Natural killer cell (primary cell): ENCODE data around the gene CSNK1G2. TPM values are rescaled to one million over a fixed set of nuclear protein-coding genes. Genes with fewer than 3 reads are reported as not detected.

ENCODE experiments used
- ATAC-seq, 3 donors: fragments of 150-1000 bp in 2 of 3; fragments of 200-7000 bp in 1 of 3; cut with Tn5 transposase; 1 replicate in 1 of 3; 2 replicates in 2 of 3; pipeline ENCODE4 v1.10.0; 2021; ENCODE audit warnings: mild to moderate bottlenecking in 2 of 3, moderate library complexity in 2 of 3
- DNase-seq, 2 donors: peaks; one replicate each; pipeline versions ENCODE4 v3.0.0 to v3.0.0-alpha.2; 2013 to 2021; ENCODE audit warnings: mixed read lengths in 1 of 2
- H3K27ac ChIP-seq: one replicate; pipeline ENCODE4 v1.5.1; 2013; ENCODE audit warnings: mild to moderate bottlenecking, low read length
- H3K27me3 ChIP-seq: one replicate; pipeline ENCODE4 v1.6.1; 2013; ENCODE audit warnings: low read length; ENCODE audit not compliant: control insufficient read depth, insufficient read depth
- H3K36me3 ChIP-seq: one replicate; pipeline ENCODE4 v1.6.1; 2013; ENCODE audit warnings: low read length; ENCODE audit not compliant: control insufficient read depth, insufficient read depth
- H3K4me1 ChIP-seq: one replicate; pipeline ENCODE4 v1.6.1; 2013; ENCODE audit warnings: low read length; ENCODE audit not compliant: control insufficient read depth, insufficient read depth
- H3K4me3 ChIP-seq: one replicate; pipeline ENCODE4 v1.5.1; 2013; ENCODE audit warnings: low read length
- H3K9me3 ChIP-seq: one replicate; pipeline ENCODE4 v1.6.1; 2013; ENCODE audit warnings: low read length; ENCODE audit not compliant: control insufficient read depth, insufficient read depth
- H3K27ac Mint-ChIP-seq, 2 donors: one replicate each; pipeline ENCODE4 v1.8.0; 2022; ENCODE audit warnings: mild to moderate bottlenecking in 2 of 2, mixed read lengths in 2 of 2, moderate library complexity in 1 of 2
- H3K27me3 Mint-ChIP-seq, 2 donors: one replicate each; pipeline ENCODE4 v1.8.0; 2022; ENCODE audit warnings: low read depth in 2 of 2, mixed read lengths in 2 of 2
- H3K36me3 Mint-ChIP-seq: one replicate; pipeline ENCODE4 v1.8.0; 2022; ENCODE audit warnings: mixed read lengths
- H3K4me1 Mint-ChIP-seq, 2 donors: one replicate each; pipeline ENCODE4 v1.8.0; 2022; ENCODE audit warnings: mixed read lengths in 2 of 2
- H3K4me3 Mint-ChIP-seq: one replicate; pipeline ENCODE4 v1.8.0; 2022; ENCODE audit warnings: mild to moderate bottlenecking, moderate library complexity, mixed read lengths
- H3K9me3 Mint-ChIP-seq, 2 donors: one replicate each; pipeline ENCODE4 v1.8.0; 2022; ENCODE audit warnings: mixed read lengths in 2 of 2
- CTCF ChIP-seq: fragments of 200-600 bp; IDR thresholded peaks from one replicate; pipeline ENCODE4 v1.8.0; 2022; ENCODE audit warnings: antibody characterized with exemption
- WGBS: methylation state at CpG from one replicate; pipeline ENCODE4 v1.1.7; 2013; ENCODE audit warnings: missing lambda C conversion rate; ENCODE audit not compliant: insufficient coverage; 5-methylcytosine and 5-hydroxymethylcytosine counted together
- intact Hi-C: fragments of 100-400 bp; cut with micrococcal nuclease; formaldehyde crosslinking; loops from one replicate; pipeline ENCODE4 v1.14.2; 2022
- total RNA-seq, 4 donors: library from RNA; stranded (reverse); fragments of 120-200 nt in 1 of 4; gene quantifications; one replicate each; pipeline versions ENCODE4 v1.2.3 to v1.2.4, GENCODE V29; 2013 to 2022

CSNK1G2 gene
- total RNA-seq, 3 donors from 2014 or later (not counting 1 experiment from before 2014, with no cell fraction given) = 138 to 143 (median 139) TPM

- no peak for ATAC-seq
Measured at GRCh38 chr19:1917926-1918325, 23.0 kb upstream of the CSNK1G2 start.

GRCh38 chr19:1918975-1919374 lies 22.0 kb upstream of the CSNK1G2 start:
- Histone ChIP-seq H3K27me3 (no peaks in the 10 kb centered on the region), H3K27ac (no peak overlapping the region), H3K36me3 (peaks cover 20% of the 10 kb centered on the region), H3K9me3 (no peaks in the 10 kb centered on the region), H3K4me3 (no peak overlapping the region), H3K4me1 (peaks cover 4% of the 10 kb centered on the region)
- Mint-ChIP-seq H3K36me3 (no peaks in the 10 kb centered on the region), H3K4me1 (peaks cover 0 to 7% of the 10 kb centered on the region in 2 donors), H3K27ac (no peak overlapping the region), H3K9me3 (no peaks in the 10 kb centered on the region), H3K4me3 (no peak overlapping the region), H3K27me3 (no peaks in the 10 kb centered on the region)
- no peak for TF ChIP-seq CTCF
- ATAC-seq = no peak
- intact Hi-C loops = no loop called here
- DNase-seq = no peak
- 96% methylated on average over 28 of the region's 28 CpGs for WGBS

More at GRCh38 chr19:1917926-1918325, 23.0 kb upstream of the CSNK1G2 start:
- intact Hi-C loops = no loop called here
- Histone ChIP-seq H3K4me3 (no peak overlapping the region), H3K9me3 (no peaks in the 10 kb centered on the region), H3K27ac (no peak overlapping the region), H3K36me3 (peaks cover 24% of the 10 kb centered on the region), H3K4me1 (no peaks in the 10 kb centered on the region), H3K27me3 (no peaks in the 10 kb centered on the region)
- Mint-ChIP-seq H3K4me1 (peaks cover 0 to 7% of the 10 kb centered on the region in 2 donors), H3K4me3 (no peak overlapping the region), H3K9me3 (no peaks in the 10 kb centered on the region), H3K27me3 (no peaks in the 10 kb centered on the region), H3K27ac (no peak overlapping the region), H3K36me3 (no peaks in the 10 kb centered on the region)
- 96% methylated on average over 25 of the region's 25 CpGs for WGBS
- DNase-seq = no peak
- TF ChIP-seq CTCF = no peak

- H3K4me1 Mint-ChIP-seq = no peaks in the 10 kb centered on the region
- no peak for TF ChIP-seq CTCF
- H3K36me3 Mint-ChIP-seq = no peaks in the 10 kb centered on the region
- H3K4me3 Mint-ChIP-seq = no peak overlapping the region
- H3K27me3 Mint-ChIP-seq = no peaks in the 10 kb centered on the region
- Histone ChIP-seq H3K27me3 (no peaks in the 10 kb centered on the region), H3K27ac (no peak overlapping the region), H3K9me3 (no peaks in the 10 kb centered on the region), H3K4me1 (peaks cover 6% of the 10 kb centered on the region), H3K4me3 (no peak overlapping the region), H3K36me3 (peaks cover 26% of the 10 kb centered on the region)
- 97% methylated on average over 19 of the region's 19 CpGs for WGBS
- H3K9me3 Mint-ChIP-seq = no peaks in the 10 kb centered on the region
- DNase-seq = no peak
- no peak for ATAC-seq
- intact Hi-C loops = no loop called here
- H3K27ac Mint-ChIP-seq = no peak overlapping the region
Measured at GRCh38 chr19:1920644-1921043, 20.3 kb upstream of the CSNK1G2 start.

GRCh38 chr19:1921326-1921725 lies 19.6 kb upstream of the CSNK1G2 start:
- intact Hi-C loops = no loop called here
- Mint-ChIP-seq H3K4me1 (no peaks in the 10 kb centered on the region), H3K27me3 (no peaks in the 10 kb centered on the region), H3K9me3 (no peaks in the 10 kb centered on the region), H3K4me3 (no peak overlapping the region), H3K36me3 (no peaks in the 10 kb centered on the region), H3K27ac (no peak overlapping the region)
- Histone ChIP-seq H3K27me3 (no peaks in the 10 kb centered on the region), H3K4me3 (no peak overlapping the region), H3K27ac (no peak overlapping the region), H3K36me3 (peaks cover 26% of the 10 kb centered on the region), H3K4me1 (peaks cover 6% of the 10 kb centered on the region), H3K9me3 (no peaks in the 10 kb centered on the region)
- no peak for ATAC-seq
- TF ChIP-seq CTCF = no peak
- no peak for DNase-seq
- WGBS = 96% methylated on average over 19 of the region's 19 CpGs
